Astrocyte of the spinal cord (primary cell): Measurements from ENCODE around the gene PIGO.

Experiments used
- DNase-seq: peaks from one replicate; pipeline ENCODE4 v3.0.0; 2011; ENCODE audit warnings: low read depth, low spot score
- H3K4me3 ChIP-seq: 2 replicates; pipeline ENCODE4 v1.5.1; 2011; ENCODE audit warnings: low read depth, mild to moderate bottlenecking, low read length, moderate library complexity
- in situ Hi-C: cut with HindIII; loops from 2 replicates; pipeline ENCODE4 v1.10.0; 2017; ENCODE audit warnings: low sequenced_read_pairs
- TF ChIP-seq, protein P1 (sequence below): IDR thresholded peaks from 2 replicates; pipeline ENCODE4 v1.5.1; 2012; ENCODE audit warnings: low read depth, mild to moderate bottlenecking, low read length, inconsistent platforms

PIGO gene

DNA sequence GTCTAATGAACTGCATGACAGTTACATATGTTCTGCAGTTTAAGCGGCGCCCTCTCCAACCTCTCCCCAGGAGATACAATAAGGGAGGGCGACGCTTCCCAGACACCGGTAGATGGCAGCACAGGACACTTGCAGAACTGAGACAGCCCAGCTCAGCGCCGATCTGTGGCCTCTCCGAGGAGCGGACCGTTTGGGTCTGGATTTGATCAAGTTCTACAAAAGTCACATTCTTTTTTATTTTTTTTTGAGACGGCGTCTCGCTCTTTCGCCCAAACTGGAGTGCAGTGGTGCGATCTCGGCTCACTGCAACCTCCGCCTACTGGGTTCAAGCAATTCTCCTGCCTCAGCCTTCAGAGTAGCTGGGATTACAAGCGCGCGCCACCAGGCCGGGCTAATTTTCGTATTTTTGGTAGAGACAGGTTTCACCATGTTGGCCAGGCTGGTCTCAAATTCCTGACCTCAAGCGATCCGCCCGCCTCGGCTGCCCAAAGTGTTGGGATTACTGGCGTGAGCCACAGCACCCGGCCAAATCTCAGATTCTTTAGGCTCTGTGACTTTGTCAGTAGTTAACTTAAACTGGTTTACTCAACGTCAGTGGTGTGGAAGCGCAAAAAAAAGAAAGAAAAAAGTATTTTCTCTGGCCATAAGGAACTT is 20.6 kb upstream of the PIGO start:
- in situ Hi-C loops = no loop called here
- peak; percentile 91 for DNase-seq
- H3K4me3 ChIP-seq = peak overlapping the region; percentile 88
- TF ChIP-seq, protein P1, sequence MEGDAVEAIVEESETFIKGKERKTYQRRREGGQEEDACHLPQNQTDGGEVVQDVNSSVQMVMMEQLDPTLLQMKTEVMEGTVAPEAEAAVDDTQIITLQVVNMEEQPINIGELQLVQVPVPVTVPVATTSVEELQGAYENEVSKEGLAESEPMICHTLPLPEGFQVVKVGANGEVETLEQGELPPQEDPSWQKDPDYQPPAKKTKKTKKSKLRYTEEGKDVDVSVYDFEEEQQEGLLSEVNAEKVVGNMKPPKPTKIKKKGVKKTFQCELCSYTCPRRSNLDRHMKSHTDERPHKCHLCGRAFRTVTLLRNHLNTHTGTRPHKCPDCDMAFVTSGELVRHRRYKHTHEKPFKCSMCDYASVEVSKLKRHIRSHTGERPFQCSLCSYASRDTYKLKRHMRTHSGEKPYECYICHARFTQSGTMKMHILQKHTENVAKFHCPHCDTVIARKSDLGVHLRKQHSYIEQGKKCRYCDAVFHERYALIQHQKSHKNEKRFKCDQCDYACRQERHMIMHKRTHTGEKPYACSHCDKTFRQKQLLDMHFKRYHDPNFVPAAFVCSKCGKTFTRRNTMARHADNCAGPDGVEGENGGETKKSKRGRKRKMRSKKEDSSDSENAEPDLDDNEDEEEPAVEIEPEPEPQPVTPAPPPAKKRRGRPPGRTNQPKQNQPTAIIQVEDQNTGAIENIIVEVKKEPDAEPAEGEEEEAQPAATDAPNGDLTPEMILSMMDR = peak; percentile 94

DNA sequence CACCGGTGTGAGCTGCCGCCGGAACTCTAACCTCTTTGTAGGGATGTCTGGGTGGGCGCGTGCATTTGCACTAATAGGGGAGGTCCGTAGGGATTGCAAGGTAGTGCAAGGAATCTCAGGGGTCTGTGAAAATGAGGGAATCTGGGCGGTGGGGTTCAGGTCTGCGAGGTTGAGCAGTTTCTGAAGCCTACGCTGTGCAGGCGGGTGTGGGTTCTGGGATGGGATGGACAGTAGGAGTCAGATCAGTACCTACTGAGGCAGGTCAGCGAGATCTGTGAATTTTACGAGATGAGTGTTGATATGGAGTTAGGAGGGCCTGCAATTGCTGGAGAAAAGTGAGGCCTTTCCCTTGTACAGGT is 20.1 kb upstream of the PIGO start:
- DNase-seq = no peak
- TF ChIP-seq, protein P1 = no peak
- H3K4me3 ChIP-seq = peak overlapping the region; percentile 88
- in situ Hi-C loops = no loop called here

DNA sequence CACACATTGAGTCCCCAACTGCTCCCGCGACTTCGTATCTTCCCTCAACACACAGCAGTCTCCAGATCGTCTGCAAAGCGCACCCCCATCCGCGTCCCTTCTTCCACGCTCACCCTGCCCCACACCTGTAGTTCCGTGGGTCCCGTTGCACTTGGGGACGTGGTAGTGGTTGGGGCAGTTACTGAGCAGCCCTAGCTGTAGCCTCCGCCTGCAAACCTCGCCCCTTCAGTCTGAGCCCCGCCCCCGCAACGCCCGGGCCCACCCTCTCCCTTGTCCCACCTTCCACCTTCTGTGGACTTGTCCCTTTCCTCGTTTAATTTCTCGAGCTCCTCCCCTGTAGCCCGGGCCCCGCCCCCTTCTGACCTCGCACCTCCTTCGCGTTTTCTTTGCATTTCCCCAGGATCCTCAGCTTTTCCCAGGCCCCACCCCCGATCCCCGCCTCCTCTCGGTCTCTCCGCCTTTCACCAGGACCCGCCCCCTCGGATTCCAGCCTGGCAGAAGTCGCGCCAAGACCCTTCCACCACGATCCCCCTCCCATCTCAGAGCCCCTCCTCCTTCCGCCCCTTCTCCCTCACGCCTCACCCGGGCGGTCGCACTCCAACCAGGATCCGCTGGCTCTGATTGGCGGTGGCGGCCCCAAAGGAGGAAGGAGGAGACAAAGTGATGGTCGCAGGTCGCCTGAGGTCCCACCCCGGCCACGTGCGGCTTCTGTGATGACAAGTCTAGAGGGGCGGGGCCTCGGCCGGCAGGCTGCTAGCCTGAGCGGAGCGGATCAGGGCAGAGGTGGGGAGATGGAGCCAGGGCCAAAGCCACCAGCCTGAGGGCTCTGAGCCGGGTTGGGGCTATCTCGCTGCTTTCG is 19.5 kb upstream of the PIGO start, which contains the start of gene ATOSB:
ATOSB (minus strand) TSS at position 183 of the 859 bp plus-strand sequence. CDS start 7,588 bp downstream, outside the sequence.
- TF ChIP-seq, protein P1 = no peak

DNA sequence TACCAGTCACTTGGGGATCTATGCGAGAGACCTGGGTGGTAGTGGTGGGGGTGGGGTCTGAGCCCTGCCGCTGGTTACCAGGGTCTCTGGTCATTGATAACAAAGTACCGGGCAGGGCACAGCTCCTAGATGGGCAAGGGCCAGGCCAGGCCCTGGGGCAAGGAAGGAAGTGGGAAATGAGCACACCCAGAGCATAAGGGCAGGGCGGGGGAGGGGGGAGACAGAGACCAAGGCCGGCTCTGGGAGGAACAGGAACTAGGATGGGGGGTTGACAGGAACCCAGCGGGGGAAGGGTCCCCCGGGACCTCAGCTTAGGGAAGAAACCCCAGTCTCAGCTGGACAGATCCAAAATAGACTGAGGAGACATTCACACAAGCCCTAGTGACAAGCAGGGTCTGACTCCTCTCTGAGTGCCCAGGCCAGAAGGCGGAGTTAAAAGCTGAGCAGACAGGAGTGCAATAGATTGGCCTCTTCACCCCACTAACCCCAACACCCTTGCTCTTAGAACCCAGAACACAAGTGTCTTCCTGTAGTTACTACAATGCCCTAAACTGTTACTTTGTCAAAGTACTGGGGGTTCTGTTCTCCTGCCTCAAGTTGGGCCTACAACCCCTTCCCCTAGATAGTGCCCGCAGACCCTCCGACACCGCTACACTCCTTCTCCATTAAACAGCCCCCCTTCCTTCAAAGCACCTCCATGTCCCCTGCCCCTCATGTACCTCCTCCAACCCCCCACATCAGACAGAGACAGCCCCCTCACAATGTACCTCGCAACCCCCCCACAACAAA is 18.6 kb upstream of the PIGO start:
- TF ChIP-seq, protein P1 = no peak
- DNase-seq = peak; percentile 27
- H3K4me3 ChIP-seq = peak overlapping the region; percentile 88
- in situ Hi-C loops = no loop called here

More for the DNA sequence above, 19.5 kb upstream of the PIGO start, which contains the start of gene ATOSB:
- peak within 1 kb of the TSS; percentile 88 for H3K4me3 ChIP-seq
- DNase-seq = peak; percentile 98
- in situ Hi-C loops = no loop called here

DNA sequence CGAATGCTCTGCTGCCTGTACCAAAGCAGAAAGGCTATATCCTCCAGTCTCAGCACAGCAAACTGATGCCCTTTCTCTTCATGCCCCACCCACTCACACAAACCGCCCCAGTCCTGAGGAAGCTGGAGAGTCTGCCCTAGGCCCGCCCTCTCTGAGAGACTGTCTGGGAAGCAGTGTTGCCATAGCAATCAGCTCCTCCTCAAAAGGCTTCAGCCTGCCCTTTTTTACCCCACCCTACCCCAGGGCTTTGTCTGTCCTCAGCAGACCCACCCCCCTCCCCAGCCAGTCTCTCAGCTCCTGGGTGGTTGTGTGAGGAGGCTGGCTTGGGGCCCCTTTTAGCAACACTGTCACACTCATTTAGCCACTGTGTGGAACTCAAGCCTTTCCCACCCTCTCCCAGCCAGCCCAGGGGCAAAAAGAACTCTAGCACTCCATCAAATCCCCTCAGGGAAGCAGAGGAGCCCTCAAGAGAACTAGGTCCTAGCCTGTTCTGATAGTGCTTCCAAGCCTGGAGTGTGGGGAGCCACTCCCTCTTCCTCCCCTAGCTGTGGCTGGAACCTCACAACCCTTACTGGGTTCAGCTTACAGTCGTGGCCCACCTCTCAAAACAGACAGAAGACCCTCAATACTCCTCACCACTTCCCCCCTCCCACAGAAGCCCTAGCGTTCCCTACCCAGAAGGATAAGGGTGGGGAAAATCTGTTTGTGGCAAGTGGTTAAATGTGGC is 17.9 kb upstream of the PIGO start:
- DNase-seq = peak; percentile 97
- TF ChIP-seq, protein P1 = no peak
- in situ Hi-C loops = no loop called here
- H3K4me3 ChIP-seq = peak overlapping the region; percentile 88
